Ascending aorta (tissue), 2 donors: ENCODE data around the gene NUDT7. TPM values are rescaled to one million over a fixed set of nuclear protein-coding genes. Genes with fewer than 3 reads are reported as not detected.

Experiments
- DNase-seq, 2 donors: peaks; one replicate each; pipeline ENCODE4 v3.0.0-alpha.2; 2019; ENCODE audit warnings: low spot score in 2 of 2
- H3K27ac ChIP-seq, 2 donors: fragments of 200-600 bp; sonication (generic); one replicate each; pipeline ENCODE4 v1.5.1; 2016 to 2017; ENCODE audit warnings: mild to moderate bottlenecking in 1 of 2
- H3K27me3 ChIP-seq: fragments of 200-600 bp; sonication (generic); one replicate; pipeline ENCODE4 v1.5.1; 2017
- H3K36me3 ChIP-seq, 2 donors: fragments of 200-600 bp; sonication (generic); one replicate each; pipeline ENCODE4 v1.5.1; 2016
- H3K4me1 ChIP-seq, 2 donors: fragments of 200-600 bp; sonication (generic); one replicate each; pipeline ENCODE4 v1.5.1; 2016 to 2017; ENCODE audit warnings: mild to moderate bottlenecking in 1 of 2
- H3K4me3 ChIP-seq, 2 donors: fragments of 200-600 bp; sonication (generic); one replicate each; pipeline ENCODE4 v1.5.1; 2016 to 2017; ENCODE audit warnings: mild to moderate bottlenecking in 1 of 2
- H3K9me3 ChIP-seq, 2 donors: fragments of 200-600 bp; sonication (generic); one replicate each; pipeline ENCODE4 v1.5.1; 2016
- CTCF ChIP-seq, 3 experiments: fragments of 200-600 bp in 2 of 3; fragments of 450-650 bp in 1 of 3; sonication (generic) in 2 of 3; IDR thresholded peaks; one replicate each; pipeline ENCODE4 v1.5.1; 2016 to 2019; ENCODE audit warnings: antibody characterized with exemption in 3 of 3, mild to moderate bottlenecking in 1 of 3, moderate library complexity in 1 of 3
- intact Hi-C: fragments of 100-400 bp; cut with DNase I; formaldehyde crosslinking; loops from one replicate; pipeline ENCODE4 v1.15.1; 2023
- total RNA-seq: library from RNA; depleted of rRNA; stranded (reverse); fragments of >200 nt; gene quantifications from one replicate; pipeline ENCODE4 v1.1.0, GENCODE V29; 2016

NUDT7 gene
- total RNA-seq = not detected

GRCh38 chr16:77722309-77723107 lies at the start of gene NUDT7:
Gene NUDT7 (plus strand): TSS chr16:77722514. CDS start chr16:77722583, 69 bp downstream.
- no peaks in the 10 kb centered on the region for H3K36me3 ChIP-seq
- no peaks in the 10 kb centered on the region for H3K4me1 ChIP-seq
- peak; percentile 89 to 99 for DNase-seq
- no peaks in the 10 kb centered on the region for H3K9me3 ChIP-seq
- TF ChIP-seq CTCF (IDR thresholded peaks at IDR 0.05) = peak; percentile 11 to 38 (median 26)
- no peaks in the 10 kb centered on the region for H3K27me3 ChIP-seq
- H3K4me3 ChIP-seq = peak within 1 kb of the TSS; percentile 64 to 67
- intact Hi-C loops = loop anchor here (1.0 to 5.0 kb wide), 7 partner anchors 42 to 377 kb away; partner anchors contain the start of genes VAT1L and WWOX
- H3K27ac ChIP-seq = peak within 1 kb of the TSS; percentile 75 to 83

DNA sequence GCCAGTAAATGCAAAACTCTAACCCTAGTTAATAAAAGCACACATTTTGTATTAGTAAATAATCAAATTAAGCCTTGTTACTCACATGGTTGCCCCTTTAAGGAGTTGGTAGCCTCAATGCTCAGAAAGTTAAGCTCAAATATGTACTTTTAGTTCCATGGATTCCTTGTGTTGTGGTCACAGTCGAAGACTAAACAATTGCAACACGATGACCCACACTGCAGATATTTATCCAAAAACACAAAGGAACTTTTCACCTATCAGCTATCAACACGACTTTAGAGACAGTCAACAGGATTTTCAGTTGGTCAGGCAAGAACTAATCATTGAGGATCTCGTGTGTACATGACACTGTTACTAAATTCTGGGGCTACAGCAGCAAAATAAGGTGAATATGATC lies 47.4 kb upstream of the NUDT7 start:
- H3K27ac ChIP-seq = no peak overlapping the region
- no peaks in the 10 kb centered on the region for H3K4me1 ChIP-seq
- DNase-seq = no peak
- H3K4me3 ChIP-seq = no peak overlapping the region
- intact Hi-C loops = loop anchor here (1.0 to 5.0 kb wide), 4 partner anchors 112 to 426 kb away; partner anchors contain the start of gene VAT1L
- no peaks in the 10 kb centered on the region for H3K27me3 ChIP-seq
- no peaks in the 10 kb centered on the region for H3K36me3 ChIP-seq
- TF ChIP-seq CTCF (IDR thresholded peaks at IDR 0.05) = no peak
- H3K9me3 ChIP-seq = no peaks in the 10 kb centered on the region

GRCh38 chr16:77675464-77676324 lies 46.6 kb upstream of the NUDT7 start:
- no peaks in the 10 kb centered on the region for H3K4me1 ChIP-seq
- no peaks in the 10 kb centered on the region for H3K9me3 ChIP-seq
- no peaks in the 10 kb centered on the region for H3K36me3 ChIP-seq
- no peaks in the 10 kb centered on the region for H3K27me3 ChIP-seq
- H3K4me3 ChIP-seq = no peak overlapping the region
- H3K27ac ChIP-seq = no peak overlapping the region
- intact Hi-C loops = loop anchor here (1.0 to 5.0 kb wide), 5 partner anchors 47 to 425 kb away; partner anchors contain the start of genes NUDT7 and VAT1L
- peak in 1 of 2 donors; percentile 88 for DNase-seq
- peak; percentile 90 to 95 (median 91) for TF ChIP-seq CTCF (IDR thresholded peaks at IDR 0.05)

DNA sequence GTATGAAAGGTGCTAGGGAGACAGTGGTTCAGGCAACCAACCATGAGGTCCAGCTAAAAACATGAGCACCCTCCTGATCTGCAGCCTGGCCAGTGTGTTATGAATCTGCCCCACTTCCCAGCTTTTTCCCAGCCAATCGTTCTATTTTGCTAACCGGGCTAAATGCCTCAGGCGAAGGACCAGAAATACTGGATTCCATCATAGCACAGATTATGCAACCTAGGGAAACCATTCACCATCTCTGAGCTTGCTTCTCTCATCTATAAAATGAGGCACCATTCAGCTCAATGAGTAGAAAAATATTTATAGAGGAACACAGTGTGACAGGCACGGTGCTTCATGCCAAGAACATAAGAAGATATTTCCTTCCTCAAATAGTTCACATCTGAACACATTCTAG lies 45.2 kb upstream of the NUDT7 start:
- Histone ChIP-seq H3K9me3 (no peaks in the 10 kb centered on the region), H3K27ac (no peak overlapping the region), H3K4me3 (no peak overlapping the region), H3K36me3 (no peaks in the 10 kb centered on the region), H3K27me3 (no peaks in the 10 kb centered on the region), H3K4me1 (no peaks in the 10 kb centered on the region)
- TF ChIP-seq CTCF (IDR thresholded peaks at IDR 0.05) = no peak
- no peak for DNase-seq
- intact Hi-C loops = loop anchor here (2.0 to 5.0 kb wide), 2 partner anchors 46 to 110 kb away; partner anchors contain the start of genes NUDT7 and VAT1L

- TF ChIP-seq CTCF (IDR thresholded peaks at IDR 0.05) = no peak
- intact Hi-C loops = loop anchor here (5.0 kb wide), 1 partner anchor 108 kb away; the partner anchor contains the start of gene VAT1L
These were observed 42.9 kb upstream of the NUDT7 start for GRCh38 chr16:77679391-77679790.

More at GRCh38 chr16:77679391-77679790, 42.9 kb upstream of the NUDT7 start:
- no peak for DNase-seq
- Histone ChIP-seq H3K9me3 (no peaks in the 10 kb centered on the region), H3K36me3 (no peaks in the 10 kb centered on the region), H3K4me3 (no peak overlapping the region), H3K4me1 (no peaks in the 10 kb centered on the region), H3K27me3 (no peaks in the 10 kb centered on the region), H3K27ac (no peak overlapping the region)
